HG03103 (cell line): ENCODE results near the gene ZBTB39.
A peak's percentile ranks its signal among the peaks of the same experiment; 100 is the strongest.
"Not testable (repeated sequence)": the region's sequence is repeated elsewhere in the genome, so short reads cannot be mapped to it uniquely, and the experiment has no call there.

ENCODE experiments used
- ATAC-seq: cut with Tn5 transposase; IDR thresholded peaks from one replicate; pipeline ENCODE4 v1.9.1; 2021; ENCODE audit warnings: low read depth; ENCODE audit not compliant: unreplicated experiment

Gene ZBTB39

GRCh38 chr12:57005980-57006808 lies at the start of gene ZBTB39:
Gene ZBTB39 (minus strand): TSS chr12:57006546. CDS start chr12:57004917, 1,629 bp downstream.
- peak; percentile 46 for ATAC-seq

GRCh38 chr12:57055824-57056223 lies 49.5 kb upstream of the ZBTB39 start:
- no peak for ATAC-seq

GRCh38 chr12:57053901-57054300 lies 47.6 kb upstream of the ZBTB39 start:
- not testable (repeated sequence) for ATAC-seq

GRCh38 chr12:57053146-57053545 lies 46.8 kb upstream of the ZBTB39 start:
- not testable (repeated sequence) for ATAC-seq

- ATAC-seq: no peak
Measured at GRCh38 chr12:57051011-57051410, 44.7 kb upstream of the ZBTB39 start.

- no peak for ATAC-seq
Measured at GRCh38 chr12:57049890-57050289, 43.5 kb upstream of the ZBTB39 start, which contains the start of gene MYO1A. Gene MYO1A (minus strand): TSS chr12:57050129. CDS start chr12:57048323, 1,806 bp downstream.

GRCh38 chr12:57049119-57049446 lies 42.7 kb upstream of the ZBTB39 start:
- no peak for ATAC-seq

- ATAC-seq: no peak
Measured at GRCh38 chr12:57048423-57049118, 42.2 kb upstream of the ZBTB39 start.

- ATAC-seq: no peak
Measured at GRCh38 chr12:57047981-57048380, 41.6 kb upstream of the ZBTB39 start.

GRCh38 chr12:57046947-57047890 lies 40.9 kb upstream of the ZBTB39 start:
- no peak for ATAC-seq

GRCh38 chr12:57046086-57046791 lies 39.9 kb upstream of the ZBTB39 start:
- ATAC-seq: no peak

- no peak for ATAC-seq
Measured at GRCh38 chr12:57044889-57045288, 38.5 kb upstream of the ZBTB39 start.

- no peak for ATAC-seq
Measured at GRCh38 chr12:57044468-57044867, 38.1 kb upstream of the ZBTB39 start.

GRCh38 chr12:57042695-57043094 lies 36.3 kb upstream of the ZBTB39 start:
- ATAC-seq: no peak

GRCh38 chr12:57040750-57041149 lies 34.4 kb upstream of the ZBTB39 start:
- no peak for ATAC-seq

- no peak for ATAC-seq
Measured at GRCh38 chr12:57040211-57040610, 33.9 kb upstream of the ZBTB39 start.

- no peak for ATAC-seq
Measured at GRCh38 chr12:57039016-57039798, 32.9 kb upstream of the ZBTB39 start.

- ATAC-seq: no peak
Measured at GRCh38 chr12:57037264-57037663, 30.9 kb upstream of the ZBTB39 start.

GRCh38 chr12:57033431-57033830 lies 27.1 kb upstream of the ZBTB39 start:
- ATAC-seq: no peak
